ENCODE measurements around the gene SCAF8.

The SCAF8 gene

DNA sequence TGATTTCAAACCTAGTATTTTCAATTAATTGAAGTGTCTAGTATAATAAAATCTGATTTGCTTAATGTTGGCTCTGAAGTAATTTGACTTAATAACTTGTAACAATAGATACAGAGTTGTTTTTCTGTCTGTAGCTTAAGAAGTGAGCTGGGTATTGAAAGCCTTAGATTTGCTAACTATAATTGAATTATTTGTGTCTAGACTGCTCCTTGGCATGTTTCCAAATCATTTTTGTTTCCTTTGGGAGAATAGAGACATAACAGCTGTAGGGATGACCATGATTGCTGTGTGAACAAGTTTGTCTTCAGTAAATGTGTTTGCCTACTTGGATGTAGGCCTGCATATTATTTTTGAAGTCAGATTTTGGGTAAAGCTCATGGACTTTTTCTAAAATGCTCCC, 115.4 kb downstream of the SCAF8 start:
- no peak for DNase-seq

DNA sequence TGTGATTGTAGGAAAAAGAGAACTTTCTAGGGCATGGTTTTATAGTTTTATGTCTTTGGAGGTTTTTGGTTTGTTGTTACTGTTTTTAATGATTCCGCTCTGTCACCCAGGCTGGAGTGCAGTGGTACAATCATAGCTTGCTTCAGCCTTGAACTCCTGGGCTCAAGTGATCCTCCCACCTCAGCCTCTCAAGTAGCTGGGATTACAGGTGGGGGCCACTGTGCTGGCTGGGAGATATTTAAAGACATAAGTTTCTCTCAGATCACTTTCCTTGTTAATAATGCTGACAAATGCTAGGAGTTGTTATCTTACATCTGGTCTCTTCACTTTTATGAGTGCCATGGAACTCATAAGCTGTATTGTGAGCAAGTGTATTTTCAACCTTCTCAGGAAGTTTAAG, 116.3 kb downstream of the SCAF8 start:
- DNase-seq: no peak

DNA sequence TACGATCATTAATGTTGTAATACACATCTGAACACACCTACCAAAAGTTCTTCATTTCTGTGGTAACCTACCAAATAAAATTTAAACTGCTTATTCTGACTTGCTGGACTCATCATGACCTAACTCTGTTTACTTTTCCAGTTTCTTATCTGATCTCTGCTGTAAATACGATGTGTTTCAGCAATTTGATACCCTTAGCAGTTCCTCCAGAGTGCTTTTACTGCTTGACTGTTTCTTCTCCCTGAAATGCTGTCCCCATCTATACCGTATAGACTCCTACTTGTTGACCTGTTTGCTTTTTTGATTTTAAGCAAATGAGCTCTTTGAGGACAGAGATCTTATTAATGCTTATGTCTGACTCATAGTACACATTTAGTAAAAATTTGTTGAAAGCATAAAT, 119.5 kb downstream of the SCAF8 start:
- no peak for DNase-seq

DNA sequence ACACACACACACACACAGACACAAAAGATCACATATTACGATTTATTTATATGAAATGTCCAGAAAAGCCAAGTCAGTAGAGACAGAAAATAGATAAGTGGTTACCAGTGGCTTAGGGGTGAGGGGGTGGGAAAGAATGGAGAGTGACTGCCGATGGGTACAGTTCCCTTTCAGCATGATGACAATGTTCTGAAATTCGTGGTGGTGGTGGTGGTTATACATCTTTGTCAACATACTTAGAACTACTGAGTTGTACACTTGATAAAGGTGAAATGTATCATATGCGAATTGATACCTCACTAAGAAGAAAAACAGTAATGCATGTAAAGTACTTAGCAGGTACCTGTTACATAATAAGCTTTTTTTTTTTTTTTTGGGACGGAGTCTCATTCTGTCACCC, 124.3 kb downstream of the SCAF8 start:
- no peak for DNase-seq

DNA sequence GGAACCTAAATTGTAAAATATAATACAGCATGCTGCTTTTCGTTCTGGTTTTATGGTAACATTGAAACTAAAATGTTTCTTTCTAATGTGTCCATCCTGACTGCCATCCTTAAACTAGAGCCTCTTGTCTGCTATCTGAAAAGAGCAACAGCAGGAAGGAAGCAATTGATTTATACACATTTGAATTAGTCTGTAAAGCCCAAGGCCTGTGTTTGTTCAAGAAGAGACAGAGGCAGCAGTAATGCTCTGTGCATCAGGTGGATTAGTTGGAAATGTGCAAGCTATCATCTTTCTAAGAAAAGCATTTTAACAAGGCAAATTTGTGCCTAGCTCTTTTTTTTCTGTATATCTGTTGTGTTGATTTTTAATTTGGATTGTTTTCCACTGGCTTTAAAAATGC, 128.6 kb downstream of the SCAF8 start:
- no peak for DNase-seq

DNA sequence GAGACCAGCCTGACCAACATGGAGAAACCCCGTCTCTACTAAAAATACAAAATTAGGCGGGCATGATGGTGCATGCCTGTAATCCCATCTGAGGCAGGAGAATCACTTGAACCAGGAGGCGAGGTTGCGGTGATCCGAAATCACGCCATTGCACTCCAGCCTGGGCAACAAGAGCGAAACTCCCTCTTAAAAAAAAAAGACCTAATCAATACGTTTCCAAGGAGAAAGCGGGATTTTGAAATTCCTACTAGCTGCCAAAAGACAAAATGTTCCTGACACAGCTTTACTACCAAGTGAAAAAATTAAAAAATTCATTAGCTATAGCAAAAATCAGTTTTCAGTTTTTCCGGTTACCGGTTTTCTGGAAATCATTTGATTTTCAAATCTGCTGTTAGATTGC, 129.3 kb downstream of the SCAF8 start:
- DNase-seq: no peak

DNA sequence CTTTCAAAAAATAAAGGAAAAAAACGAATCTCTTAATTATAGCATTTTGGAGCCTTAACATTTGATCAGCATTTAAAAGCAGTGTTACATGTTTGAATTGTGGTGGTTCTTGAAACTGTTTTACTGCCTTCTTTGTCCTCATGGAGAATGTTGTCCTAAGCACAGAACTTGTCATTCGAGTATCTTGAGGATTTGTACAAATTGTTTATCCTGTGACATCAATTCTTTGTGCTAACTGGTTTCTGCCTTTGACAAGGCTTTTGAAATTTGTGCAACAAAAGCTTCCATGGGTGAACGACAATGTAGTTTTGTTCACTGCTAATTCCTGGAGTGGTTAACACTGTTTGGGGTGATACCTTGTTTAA, 130.8 kb downstream of the SCAF8 start:
- no peak for DNase-seq

DNA sequence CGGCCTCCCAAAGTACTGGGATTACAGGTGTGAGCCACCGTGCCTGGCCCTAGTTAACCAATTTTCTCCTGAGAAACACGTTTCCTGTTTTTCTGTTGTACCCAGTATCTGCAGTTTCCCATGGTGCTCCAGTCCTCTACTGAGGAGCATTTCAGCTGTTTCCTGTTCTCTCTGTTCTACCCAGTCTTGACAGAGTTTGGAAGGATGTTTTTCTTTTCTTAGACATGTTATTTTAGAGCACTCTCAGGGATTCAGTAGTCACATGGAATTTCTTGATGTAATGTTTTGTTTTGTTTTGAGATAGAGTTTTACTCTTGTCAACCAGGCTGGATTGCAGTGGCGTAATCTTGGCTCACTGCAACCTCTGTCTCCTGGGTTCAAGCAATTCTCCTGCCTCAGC, 132.1 kb downstream of the SCAF8 start:
- DNase-seq: no peak

DNA sequence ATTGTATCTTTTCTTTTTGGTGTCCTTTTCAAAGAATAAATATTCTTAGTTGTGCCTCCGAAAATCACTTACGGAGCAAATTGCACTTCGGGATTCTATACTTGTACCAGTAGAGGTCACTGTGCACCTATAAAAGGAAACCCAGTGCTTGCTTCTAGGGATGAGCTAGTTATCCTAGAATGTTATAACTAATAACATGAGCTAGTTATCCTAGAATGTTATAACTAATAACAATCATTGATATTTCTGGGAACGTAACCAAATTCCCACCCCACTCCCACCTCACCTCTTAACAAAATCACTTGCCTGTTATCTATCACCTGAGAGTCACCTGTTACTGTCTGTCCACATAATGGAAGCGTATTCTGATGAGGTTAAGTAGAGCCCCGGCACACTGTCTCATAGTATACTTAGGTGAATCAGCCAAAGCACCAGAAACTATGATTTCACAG, 135.0 kb downstream of the SCAF8 start:
- no peak for DNase-seq

DNA sequence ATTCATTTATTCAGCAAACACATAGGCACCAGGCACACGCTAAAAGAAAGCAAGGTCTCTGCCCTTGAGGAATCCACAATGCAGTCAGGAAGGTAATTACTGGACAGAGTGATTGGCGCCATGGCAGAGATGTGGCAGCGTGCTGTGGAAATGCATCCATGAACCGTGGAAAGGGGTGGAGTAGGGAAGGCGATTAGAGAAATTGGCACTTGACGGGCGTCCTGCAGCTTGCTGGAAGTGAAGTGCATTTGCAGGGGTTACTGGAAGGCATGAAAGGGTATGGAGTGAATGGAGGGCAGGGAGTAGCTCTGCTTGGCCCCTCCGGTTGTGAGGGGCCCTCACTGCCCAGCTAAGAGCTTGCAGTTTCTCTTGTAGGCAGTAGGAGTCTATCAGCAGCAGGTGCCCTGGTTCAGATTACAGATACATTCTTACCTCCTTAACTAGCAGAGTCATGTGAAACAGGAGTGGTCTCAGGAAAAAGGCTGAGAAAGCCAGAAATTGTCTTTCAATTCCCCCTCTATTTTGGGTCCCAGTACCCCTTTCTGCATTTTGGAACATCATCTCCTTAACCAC, 139.4 kb downstream of the SCAF8 start:
- no peak for DNase-seq

DNA sequence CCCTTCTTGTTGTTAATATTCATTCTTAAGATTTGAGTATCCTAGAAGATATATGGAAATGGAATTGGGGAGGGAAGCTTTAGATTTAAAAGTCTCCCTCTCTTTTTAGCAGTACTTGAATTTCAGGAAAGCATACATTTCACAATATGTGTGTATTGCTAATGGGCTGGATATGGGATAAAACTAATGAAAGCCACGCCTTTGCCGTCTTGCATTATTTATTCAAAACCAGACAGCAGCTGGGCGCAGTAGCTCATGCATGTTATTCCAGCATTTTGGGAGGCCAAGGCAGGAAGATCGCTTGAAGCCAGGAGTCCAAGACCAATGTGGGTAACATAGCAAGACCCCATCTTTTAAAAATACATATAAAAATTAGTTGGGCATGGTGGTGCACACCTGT, 140.3 kb downstream of the SCAF8 start:
- DNase-seq: no peak

DNA sequence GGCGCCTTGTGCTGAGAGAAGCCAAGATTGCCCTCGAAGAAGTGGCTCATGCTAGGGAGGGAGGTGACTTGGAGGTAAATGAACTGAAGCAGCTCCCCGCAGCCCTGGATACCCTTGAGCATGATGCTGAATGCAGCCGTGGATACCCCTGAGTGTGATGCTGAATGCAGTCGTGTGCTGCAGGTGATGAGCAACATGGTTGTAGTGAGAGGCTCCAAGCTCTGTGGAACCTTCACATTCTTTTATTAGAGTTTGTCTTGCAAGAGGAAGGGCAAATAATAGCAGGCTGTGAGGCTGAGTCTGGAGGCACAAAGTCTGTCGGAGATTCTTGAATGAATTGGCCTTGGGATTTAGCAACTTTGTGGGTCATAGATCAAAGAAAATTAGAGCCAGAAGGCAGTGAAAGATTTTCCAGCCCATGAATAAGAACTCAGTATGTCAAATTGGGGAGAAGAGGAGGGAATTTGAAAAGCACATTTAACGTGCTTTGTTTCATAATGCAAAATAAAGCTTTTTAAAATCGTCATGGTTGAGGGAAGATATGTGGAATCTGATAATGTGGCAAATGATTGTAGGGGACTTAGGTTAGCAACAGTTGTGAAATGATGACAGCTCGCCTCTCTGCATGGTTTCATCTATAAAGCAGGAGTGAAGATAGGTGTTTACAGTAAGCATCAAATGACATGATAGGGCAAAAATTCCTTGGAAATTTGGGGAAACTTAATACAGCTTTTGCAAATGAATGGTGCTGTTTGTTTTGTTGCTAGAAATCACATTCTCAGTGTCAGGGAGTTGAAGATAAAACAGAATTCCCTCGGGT, 141.8 kb downstream of the SCAF8 start:
- no peak for DNase-seq

DNA sequence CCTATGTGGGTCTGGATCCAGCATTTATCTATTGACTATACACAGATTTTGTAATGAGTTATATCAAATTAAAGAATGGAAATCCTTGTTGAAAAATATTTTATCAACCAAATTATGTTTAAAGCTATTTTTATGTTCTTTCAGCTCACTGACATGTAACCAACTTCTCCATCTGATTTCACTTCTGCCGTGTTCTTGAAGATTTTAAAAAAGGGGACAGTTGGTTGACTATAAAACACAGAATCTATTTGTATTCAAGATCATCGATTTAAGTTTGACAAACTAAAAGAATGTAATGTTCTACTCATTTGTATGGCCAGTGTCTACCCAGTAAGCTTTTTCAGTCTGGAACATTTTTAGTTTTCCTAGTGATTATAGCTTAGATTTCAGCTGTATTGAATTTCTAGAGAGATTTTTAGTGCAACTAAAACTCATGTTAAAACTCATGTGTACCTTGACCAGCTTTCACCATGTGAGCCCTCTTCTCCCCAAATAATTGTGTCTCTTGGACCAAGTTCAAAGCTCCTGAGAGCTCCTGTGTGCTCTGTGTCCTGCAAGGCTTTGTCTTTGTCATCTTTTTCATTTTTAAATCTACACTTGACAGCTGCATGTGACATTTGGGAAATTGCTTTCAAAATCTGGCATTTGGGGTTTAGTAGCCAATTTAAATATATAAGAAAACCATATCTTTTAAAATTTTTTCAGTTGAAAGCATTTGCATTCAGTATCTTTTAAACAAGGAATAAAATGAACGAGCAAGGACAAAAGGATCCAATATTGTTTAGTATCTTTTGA, 143.5 kb downstream of the SCAF8 start:
- DNase-seq: no peak

DNA sequence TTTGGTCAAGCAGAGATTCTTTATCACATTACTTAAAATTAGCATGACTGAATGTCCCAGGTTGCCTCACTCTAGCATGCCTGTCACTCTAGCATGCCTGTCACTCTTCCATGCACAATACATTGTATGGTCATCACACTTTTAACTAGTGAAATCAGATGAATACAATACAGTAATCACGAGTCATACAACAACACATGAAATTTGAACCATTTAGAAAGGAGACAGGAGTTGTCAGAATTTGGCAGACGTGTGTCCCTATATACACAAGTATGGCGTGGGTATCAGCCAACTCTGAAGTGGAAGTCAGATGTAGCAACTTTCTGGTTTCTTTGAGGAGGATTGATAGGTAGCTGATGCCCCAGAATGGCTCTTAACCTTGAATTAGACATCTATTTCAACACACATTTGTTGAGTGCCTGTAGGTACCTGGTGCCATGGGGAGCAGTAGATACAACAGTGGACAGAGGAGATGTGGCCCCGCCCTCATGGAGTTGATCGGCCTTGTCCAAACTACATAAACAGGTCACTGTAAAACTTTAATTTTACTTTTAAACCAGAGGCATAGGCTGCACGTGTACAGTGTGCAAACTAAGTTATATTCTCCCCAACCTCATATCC, 145.8 kb downstream of the SCAF8 start:
- DNase-seq: no peak

DNA sequence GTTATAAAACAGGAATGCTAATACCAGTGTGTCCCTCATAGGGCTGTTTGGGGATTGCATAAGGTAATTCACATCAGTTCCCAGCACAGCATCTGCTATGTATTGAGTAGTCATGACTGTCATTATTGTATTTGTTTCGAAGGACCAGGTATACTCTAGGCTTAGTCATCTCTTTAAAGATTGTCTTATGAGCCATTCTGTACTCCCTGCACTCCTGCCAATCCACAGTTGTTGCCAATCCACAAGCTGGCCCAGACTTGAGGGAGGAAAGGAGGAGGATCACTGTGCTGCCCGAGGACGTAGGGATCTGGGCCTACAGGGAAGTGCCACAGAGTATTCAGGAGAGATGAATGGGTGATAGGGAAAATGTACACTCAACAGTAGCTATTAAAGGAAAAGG, 148.9 kb downstream of the SCAF8 start:
- DNase-seq: no peak
